Neuronal stem cell (in vitro differentiated cells): ENCODE data around the gene GTSF1L.

ENCODE experiments used
- DNase-seq: peaks from one replicate; pipeline ENCODE4 v3.0.0-alpha.2; 2013; ENCODE audit warnings: low spot score
- H2AFZ ChIP-seq: one replicate; pipeline ENCODE4 v1.6.1; 2013; ENCODE audit warnings: mild to moderate bottlenecking, low read length, inconsistent platforms
- H2AK5ac ChIP-seq: 2 replicates; pipeline ENCODE4 v1.6.1; 2013; ENCODE audit warnings: low read depth, mild to moderate bottlenecking, inconsistent platforms, low read length, moderate library complexity, mixed read lengths
- H2BK120ac ChIP-seq: 2 replicates; pipeline ENCODE4 v1.6.1; 2013; ENCODE audit warnings: low read depth, mild to moderate bottlenecking, inconsistent platforms, low read length, moderate library complexity, mixed read lengths
- H2BK12ac ChIP-seq: one replicate; pipeline ENCODE4 v1.6.1; 2013; ENCODE audit warnings: low read length, inconsistent platforms
- H2BK15ac ChIP-seq: 2 replicates; pipeline ENCODE4 v1.6.1; 2013; ENCODE audit warnings: mild to moderate bottlenecking, low read length, inconsistent platforms, mixed read lengths
- H2BK5ac ChIP-seq: one replicate; pipeline ENCODE4 v1.6.1; 2013; ENCODE audit warnings: inconsistent platforms, mild to moderate bottlenecking, low read length, moderate library complexity
- H3K14ac ChIP-seq: one replicate; pipeline ENCODE4 v1.6.1; 2013; ENCODE audit warnings: low read length, inconsistent platforms
- H3K18ac ChIP-seq: 2 replicates; pipeline ENCODE4 v1.6.1; 2013; ENCODE audit warnings: low read length, inconsistent platforms
- H3K23ac ChIP-seq: 2 replicates; pipeline ENCODE4 v1.6.1; 2013; ENCODE audit warnings: low read depth, mild to moderate bottlenecking, mixed read lengths, low read length, inconsistent platforms; ENCODE audit not compliant: poor library complexity
- H3K27ac ChIP-seq: replicated peaks from 3 replicates; pipeline ENCODE4 v1.5.1; 2013; ENCODE audit warnings: low read length, inconsistent platforms
- H3K27me3 ChIP-seq, 3 experiments: 2 replicates each; pipeline ENCODE4 v1.6.1; 2013; ENCODE audit warnings: low read length in 3 of 3, mild to moderate bottlenecking in 2 of 3, inconsistent platforms in 1 of 3, low read depth in 1 of 3, mixed read lengths in 1 of 3, moderate library complexity in 1 of 3; ENCODE audit not compliant: control insufficient read depth in 3 of 3, insufficient read depth in 3 of 3
- H3K36me3 ChIP-seq, 2 donors: replicated peaks in 1 of 2; 2 replicates each; pipeline ENCODE4 v1.6.1; 2013; ENCODE audit warnings: low read length in 2 of 2; ENCODE audit not compliant: control insufficient read depth in 2 of 2, insufficient read depth in 2 of 2
- H3K4ac ChIP-seq: 2 replicates; pipeline ENCODE4 v1.6.1; 2013; ENCODE audit warnings: inconsistent platforms, mild to moderate bottlenecking, low read length, moderate library complexity
- H3K4me1 ChIP-seq, 2 donors: 1 replicate in 1 of 2; 2 replicates in 1 of 2; pipeline ENCODE4 v1.6.1; 2013; ENCODE audit warnings: low read length in 2 of 2, low read depth in 1 of 2; ENCODE audit not compliant: control insufficient read depth in 2 of 2, insufficient read depth in 1 of 2
- H3K4me2 ChIP-seq: one replicate; pipeline ENCODE4 v1.6.1; 2013; ENCODE audit warnings: mild to moderate bottlenecking, low read length, inconsistent platforms; ENCODE audit not compliant: insufficient read depth, poor library complexity, severe bottlenecking
- H3K4me3 ChIP-seq, 2 donors: 2 replicates each; pipeline ENCODE4 v1.5.1; 2013; ENCODE audit warnings: low read length in 2 of 2, mild to moderate bottlenecking in 2 of 2, inconsistent platforms in 1 of 2, moderate library complexity in 1 of 2
- H3K79me1 ChIP-seq: one replicate; pipeline ENCODE4 v1.6.1; 2013; ENCODE audit warnings: low read depth, mild to moderate bottlenecking, inconsistent platforms, low read length, moderate library complexity
- H3K9ac ChIP-seq: one replicate; pipeline ENCODE4 v1.6.1; 2013; ENCODE audit warnings: mild to moderate bottlenecking, low read depth, low read length, inconsistent platforms; ENCODE audit not compliant: poor library complexity
- H3K9me3 ChIP-seq, 2 donors: replicated peaks in 1 of 2; 2 replicates each; pipeline versions ENCODE3 to v1.6.1; 2013; ENCODE audit warnings: low read length in 2 of 2, mild to moderate bottlenecking in 2 of 2, inconsistent platforms in 1 of 2, low read depth in 1 of 2, mixed read lengths in 1 of 2, moderate library complexity in 1 of 2; ENCODE audit not compliant: control insufficient read depth in 2 of 2, insufficient read depth in 1 of 2
- H4K8ac ChIP-seq: one replicate; pipeline ENCODE4 v1.6.1; 2013; ENCODE audit warnings: low read depth, mild to moderate bottlenecking, inconsistent platforms, low read length, moderate library complexity
- H4K91ac ChIP-seq: one replicate; pipeline ENCODE4 v1.6.1; 2013; ENCODE audit warnings: low read length, low read depth, mild to moderate bottlenecking, inconsistent platforms; ENCODE audit not compliant: poor library complexity
- WGBS, 2 donors: extraction: QIAGEN DNeasy Blood & Tissue Kit; methylation state at CpG; one replicate each; pipeline ENCODE4 v1.1.7; 2013; ENCODE audit warnings: missing lambda C conversion rate in 2 of 2, mixed read lengths in 1 of 2; ENCODE audit not compliant: insufficient read length in 2 of 2, insufficient replicate concordance in 1 of 2; ENCODE audit errors: extremely low coverage in 2 of 2; 5-methylcytosine and 5-hydroxymethylcytosine counted together

Gene GTSF1L

DNA sequence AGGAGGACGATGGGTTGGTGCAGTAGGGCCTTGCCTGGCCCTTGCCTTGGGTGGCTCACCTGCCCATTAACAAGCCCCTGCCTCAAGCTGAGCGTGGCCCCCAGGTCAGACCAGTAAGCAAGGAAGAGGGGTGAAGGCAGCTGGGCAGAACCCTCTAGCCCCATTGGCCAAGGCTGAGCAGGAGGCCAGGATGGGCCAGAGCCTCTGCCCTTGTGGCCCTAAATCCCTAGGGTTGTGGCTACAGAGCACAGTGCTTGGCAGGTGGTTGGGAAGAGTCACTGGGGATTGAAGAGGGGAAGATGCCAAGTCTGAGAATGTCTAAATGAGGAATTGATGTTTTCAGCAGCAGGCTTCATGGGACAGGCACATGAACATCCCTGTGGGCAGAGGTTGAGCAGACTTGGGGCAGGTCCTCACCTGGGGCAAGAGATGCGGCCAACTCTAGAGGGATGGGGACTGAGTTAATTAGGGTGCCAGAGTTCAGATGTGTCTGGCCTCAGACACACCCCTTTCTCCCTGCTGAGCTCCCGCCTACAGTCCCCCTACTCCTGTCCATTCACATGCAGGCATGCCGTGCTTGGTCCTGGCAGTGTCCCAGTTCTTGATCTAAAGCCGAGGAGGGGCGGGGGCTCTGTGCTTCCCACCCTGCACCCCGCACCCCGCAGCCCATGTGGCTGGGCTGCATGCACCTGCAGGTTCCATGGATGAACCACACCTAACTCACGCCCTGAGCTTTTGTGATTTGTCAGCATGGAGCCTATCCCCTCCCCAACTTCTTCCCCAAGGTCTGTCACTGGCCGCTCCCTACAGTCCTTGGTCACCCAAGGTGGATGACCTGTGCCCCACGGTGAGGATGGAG, 9.8 kb downstream of the GTSF1L start:
- Histone ChIP-seq H4K91ac (no peak overlapping the region), H3K9ac (no peak overlapping the region), H3K9me3 (no peaks in the 10 kb centered on the region), H3K36me3 (peaks cover 20 to 52% of the 10 kb centered on the region in 2 donors), H2BK15ac (no peak overlapping the region), H2BK5ac (no peak overlapping the region), H3K4ac (no peak overlapping the region), H2BK120ac (no peak overlapping the region), H4K8ac (no peak overlapping the region), H3K4me3 (no peak overlapping the region), H3K18ac (no peak overlapping the region), H3K79me1 (no peaks in the 10 kb centered on the region), H3K14ac (no peak overlapping the region), H2BK12ac (no peak overlapping the region), H3K4me2 (no peak overlapping the region), H3K27me3 (no peaks in the 10 kb centered on the region), H3K23ac (no peak overlapping the region), H3K4me1 (peaks cover 0 to 8% of the 10 kb centered on the region in 2 donors), H3K27ac (no peak overlapping the region), H2AK5ac (no peak overlapping the region), H2AFZ (no peak overlapping the region)
- WGBS, 2 donors, result no CpG with 5 or more reads among the region's 12 CpGs
- DNase-seq, result no peak

GRCh38 chr20:43716123-43716522, 10.7 kb downstream of the GTSF1L start:
- WGBS, 2 donors, result no CpG with 5 or more reads among the region's 4 CpGs
- H3K4ac ChIP-seq, result no peak overlapping the region

DNA sequence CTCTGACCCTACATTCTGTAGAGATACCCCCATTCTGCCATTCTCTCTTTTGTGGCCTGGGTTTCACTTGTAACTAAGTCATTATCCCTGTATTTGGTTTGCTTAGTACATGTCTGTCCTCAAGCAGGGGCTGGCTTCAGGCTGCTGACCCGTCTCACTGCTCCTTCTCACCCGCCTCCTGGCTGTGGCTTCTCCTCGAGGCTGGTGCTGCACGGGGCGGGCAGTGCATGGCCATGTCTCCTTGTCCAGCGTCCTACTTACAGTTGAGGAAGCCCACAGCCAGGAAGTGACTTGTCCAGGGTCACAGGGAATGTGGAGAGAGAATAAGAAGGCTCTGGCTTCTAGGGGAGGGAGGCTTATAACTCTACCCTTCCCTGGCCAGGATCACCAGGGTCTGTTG, 11.3 kb downstream of the GTSF1L start:
- H3K9me3 ChIP-seq, result no peaks in the 10 kb centered on the region
- H2AFZ ChIP-seq, result no peak overlapping the region
- no peak overlapping the region for H2BK12ac ChIP-seq
- WGBS, 2 donors, result no CpG with 5 or more reads among the region's 6 CpGs
- H3K4me3 ChIP-seq, result no peak overlapping the region
- H3K9ac ChIP-seq, result no peak overlapping the region
- H3K14ac ChIP-seq, result no peak overlapping the region
- no peak overlapping the region for H3K18ac ChIP-seq
- no peak overlapping the region for H4K8ac ChIP-seq
- no peak overlapping the region for H3K23ac ChIP-seq
- no peak overlapping the region for H2BK120ac ChIP-seq
- no peak overlapping the region for H2BK15ac ChIP-seq
- H3K4ac ChIP-seq, result no peak overlapping the region
- peaks cover 26 to 67% of the 10 kb centered on the region in 2 donors for H3K36me3 ChIP-seq
- no peak overlapping the region for H2BK5ac ChIP-seq
- no peaks in the 10 kb centered on the region for H3K4me1 ChIP-seq
- H3K4me2 ChIP-seq, result no peak overlapping the region
- DNase-seq, result no peak
- H4K91ac ChIP-seq, result no peak overlapping the region
- no peak overlapping the region for H3K27ac ChIP-seq
- no peaks in the 10 kb centered on the region for H3K27me3 ChIP-seq
- no peaks in the 10 kb centered on the region for H3K79me1 ChIP-seq
- no peak overlapping the region for H2AK5ac ChIP-seq

More at GRCh38 chr20:43716123-43716522, 10.7 kb downstream of the GTSF1L start:
- H3K9me3 ChIP-seq, result no peaks in the 10 kb centered on the region
- DNase-seq, result no peak
- H3K9ac ChIP-seq, result no peak overlapping the region
- no peak overlapping the region for H2BK15ac ChIP-seq
- no peak overlapping the region for H3K4me2 ChIP-seq
- H3K14ac ChIP-seq, result no peak overlapping the region
- H3K4me3 ChIP-seq, result no peak overlapping the region
- no peak overlapping the region for H3K18ac ChIP-seq
- H2BK120ac ChIP-seq, result no peak overlapping the region
- peaks cover 0 to 3% of the 10 kb centered on the region in 2 donors for H3K4me1 ChIP-seq
- no peak overlapping the region for H2AFZ ChIP-seq
- no peaks in the 10 kb centered on the region for H3K79me1 ChIP-seq
- no peak overlapping the region for H3K27ac ChIP-seq
- no peak overlapping the region for H4K8ac ChIP-seq
- no peaks in the 10 kb centered on the region for H3K27me3 ChIP-seq
- H2BK12ac ChIP-seq, result no peak overlapping the region
- no peak overlapping the region for H4K91ac ChIP-seq
- no peak overlapping the region for H2BK5ac ChIP-seq
- peak overlapping the region; percentile 31 for H3K23ac ChIP-seq
- peaks cover 23 to 61% of the 10 kb centered on the region in 2 donors for H3K36me3 ChIP-seq
- no peak overlapping the region for H2AK5ac ChIP-seq

- H3K4me2 ChIP-seq, result no peak overlapping the region
- H3K14ac ChIP-seq, result no peak overlapping the region
- no peak overlapping the region for H3K4ac ChIP-seq
Measured at GRCh38 chr20:43715044-43715443, 11.8 kb downstream of the GTSF1L start.

More at GRCh38 chr20:43715044-43715443, 11.8 kb downstream of the GTSF1L start:
- Histone ChIP-seq H2AK5ac (no peak overlapping the region), H3K9me3 (no peaks in the 10 kb centered on the region), H3K4me3 (no peak overlapping the region), H2BK5ac (no peak overlapping the region), H2BK15ac (no peak overlapping the region), H3K27ac (no peak overlapping the region), H3K36me3 (peaks cover 31 to 72% of the 10 kb centered on the region in 2 donors), H3K4me1 (no peaks in the 10 kb centered on the region), H4K8ac (no peak overlapping the region), H3K18ac (no peak overlapping the region), H3K27me3 (no peaks in the 10 kb centered on the region), H3K9ac (no peak overlapping the region), H3K79me1 (no peaks in the 10 kb centered on the region), H2AFZ (no peak overlapping the region), H2BK12ac (no peak overlapping the region), H4K91ac (no peak overlapping the region), H3K23ac (no peak overlapping the region), H2BK120ac (no peak overlapping the region)
- no CpG with 5 or more reads among the region's 9 CpGs for WGBS, 2 donors
- DNase-seq, result no peak
